B cell (primary cell): ENCODE data around the gene UCKL1. TPM values are rescaled to one million over a fixed set of nuclear protein-coding genes. Genes with fewer than 3 reads are reported as not detected.

Experiments
- ATAC-seq: fragments of 200-7000 bp; cut with Tn5 transposase; one replicate; pipeline ENCODE4 v1.10.0; 2021; ENCODE audit warnings: low read depth, mild to moderate bottlenecking, moderate number of reproducible peaks, moderate library complexity
- CTCF ChIA-PET: fragments of 350-600 bp; sonication (Branson Sonifier 250); formaldehyde crosslinking; loops from one replicate; lab custom pipeline; 2021; ENCODE audit warnings: antibody characterized with exemption, inconsistent platforms; lab: Charles Lee
- POLR2A ChIA-PET: fragments of 350-600 bp; sonication (Branson Sonifier 250); formaldehyde crosslinking; loops from one replicate; lab custom pipeline; 2021; ENCODE audit warnings: antibody characterized with exemption; lab: Charles Lee
- DNase-seq: peaks from one replicate; pipeline ENCODE4 v3.0.0; 2013
- H2AFZ ChIP-seq: 2 replicates; pipeline ENCODE4 v1.6.1; 2012; ENCODE audit warnings: mild to moderate bottlenecking, low read depth, low read length; ENCODE audit not compliant: insufficient read depth, poor library complexity, severe bottlenecking
- H3K27ac ChIP-seq, 2 donors: 1 replicate in 1 of 2; 2 replicates in 1 of 2; pipeline ENCODE4 v1.5.1; 2012 to 2013; ENCODE audit warnings: low read length in 2 of 2, mild to moderate bottlenecking in 2 of 2, moderate library complexity in 1 of 2
- H3K27me3 ChIP-seq, 4 experiments: fragments of 200-600 bp in 1 of 4; sonication (generic) in 1 of 4; replicated peaks in 1 of 4; 1 replicate in 2 of 4; 2 replicates in 2 of 4; pipeline versions ENCODE4 v1.6.1 to v1.7.0; 2013 to 2016; ENCODE audit warnings: low read length in 3 of 4, mild to moderate bottlenecking in 2 of 4, mixed read lengths in 1 of 4, moderate library complexity in 1 of 4; ENCODE audit not compliant: insufficient read depth in 4 of 4, control insufficient read depth in 3 of 4; ENCODE audit errors: control extremely low read depth in 1 of 4
- H3K36me3 ChIP-seq, 2 experiments: replicated peaks in 1 of 2; 1 replicate in 1 of 2; 2 replicates in 1 of 2; pipeline versions ENCODE4 v1.6.1 to v1.7.1; 2013; ENCODE audit warnings: low read length in 1 of 2; ENCODE audit not compliant: insufficient read depth in 2 of 2, control insufficient read depth in 1 of 2; ENCODE audit errors: control extremely low read depth in 1 of 2, extremely low read depth in 1 of 2
- H3K4me1 ChIP-seq, 2 donors: fragments of 200-600 bp in 1 of 2; sonication (generic) in 1 of 2; 1 replicate in 1 of 2; 2 replicates in 1 of 2; pipeline versions ENCODE4 v1.5.1 to v1.6.1; 2013 to 2017; ENCODE audit warnings: low read length in 2 of 2; ENCODE audit not compliant: control insufficient read depth in 2 of 2, insufficient read depth in 2 of 2
- H3K4me2 ChIP-seq: replicated peaks from 2 replicates; pipeline ENCODE3; 2012; ENCODE audit warnings: mild to moderate bottlenecking, low read depth, low read length; ENCODE audit not compliant: poor library complexity, severe bottlenecking
- H3K4me3 ChIP-seq, 5 experiments: fragments of 200-600 bp in 1 of 5; sonication (generic) in 1 of 5; 1 replicate in 3 of 5; 2 replicates in 2 of 5; pipeline versions ENCODE4 v1.5.1 to v1.7.0; 2011 to 2016; ENCODE audit warnings: low read length in 4 of 5, mild to moderate bottlenecking in 4 of 5, low read depth in 2 of 5, control low read depth in 1 of 5, moderate library complexity in 1 of 5; ENCODE audit not compliant: insufficient read depth in 1 of 5; ENCODE audit errors: control extremely low read depth in 1 of 5, extremely low read depth in 1 of 5
- H3K79me2 ChIP-seq: fragments of 200-600 bp; sonication (generic); one replicate; pipeline ENCODE4 v1.6.0; 2016; ENCODE audit warnings: low read length; ENCODE audit not compliant: control insufficient read depth, insufficient read depth
- H3K9ac ChIP-seq: fragments of 200-600 bp; sonication (generic); 2 replicates; pipeline ENCODE4 v1.6.1; 2017; ENCODE audit warnings: mild to moderate bottlenecking, low read length, moderate library complexity
- H3K9me3 ChIP-seq, 3 donors: one replicate each; pipeline versions ENCODE4 v1.6.1 to v1.7.1; 2013; ENCODE audit warnings: low read length in 2 of 3; ENCODE audit not compliant: control insufficient read depth in 2 of 3, insufficient read depth in 1 of 3; ENCODE audit errors: control extremely low read depth in 1 of 3
- H4K20me1 ChIP-seq: 2 replicates; pipeline ENCODE4 v1.6.0; 2012; ENCODE audit warnings: mild to moderate bottlenecking, low read length; ENCODE audit not compliant: insufficient read depth, control insufficient read depth, poor library complexity, severe bottlenecking
- H3K27ac Mint-ChIP-seq: one replicate; pipeline ENCODE4 v1.8.0; 2021; ENCODE audit warnings: mixed read lengths
- H3K27me3 Mint-ChIP-seq: one replicate; pipeline ENCODE4 v1.8.0; 2021; ENCODE audit warnings: mixed read lengths
- H3K4me1 Mint-ChIP-seq: one replicate; pipeline ENCODE4 v1.8.0; 2021; ENCODE audit warnings: mixed read lengths
- H3K4me3 Mint-ChIP-seq: one replicate; pipeline ENCODE4 v1.8.0; 2021; ENCODE audit warnings: mixed read lengths
- H3K9me3 Mint-ChIP-seq: one replicate; pipeline ENCODE4 v1.8.0; 2022; ENCODE audit warnings: mixed read lengths; ENCODE audit not compliant: insufficient read depth
- EZH2 ChIP-seq: IDR thresholded peaks from 2 replicates; pipeline ENCODE4 v1.6.1; 2012; ENCODE audit warnings: borderline replicate concordance, low read depth, mild to moderate bottlenecking, moderate library complexity, low read length; ENCODE audit not compliant: insufficient read depth, poor library complexity, severe bottlenecking
- WGBS: methylation state at CpG from one replicate; pipeline ENCODE4 v1.1.5; 2013; ENCODE audit warnings: missing lambda C conversion rate; ENCODE audit not compliant: insufficient coverage; 5-methylcytosine and 5-hydroxymethylcytosine counted together
- intact Hi-C: fragments of 100-400 bp; cut with micrococcal nuclease; formaldehyde crosslinking; loops from one replicate; pipeline ENCODE4 v1.10.0; 2022
- polyA plus RNA-seq: library from polyadenylated mRNA; depleted of rRNA; stranded (reverse); fragments of >200 nt; gene quantifications from 2 replicates; pipeline ENCODE4 v1.2.3, GENCODE V29; 2012
- total RNA-seq, 2 donors: library from RNA; stranded (reverse); fragments of 120-200 nt in 1 of 2; gene quantifications; 1 replicate in 1 of 2; 2 replicates in 1 of 2; pipeline versions ENCODE4 v1.2.3 to v1.2.4, GENCODE V29; 2013 to 2022
- TF ChIP-seq, protein P1 (sequence below): fragments of 200-600 bp; IDR thresholded peaks from one replicate; pipeline ENCODE4 v1.8.0; 2022; ENCODE audit warnings: antibody characterized with exemption, mild to moderate bottlenecking

Gene UCKL1
- total and polyA plus RNA-seq, 2 donors (not counting 1 experiment from before 2014, with no cell fraction given), result 106 to 199 TPM

DNA sequence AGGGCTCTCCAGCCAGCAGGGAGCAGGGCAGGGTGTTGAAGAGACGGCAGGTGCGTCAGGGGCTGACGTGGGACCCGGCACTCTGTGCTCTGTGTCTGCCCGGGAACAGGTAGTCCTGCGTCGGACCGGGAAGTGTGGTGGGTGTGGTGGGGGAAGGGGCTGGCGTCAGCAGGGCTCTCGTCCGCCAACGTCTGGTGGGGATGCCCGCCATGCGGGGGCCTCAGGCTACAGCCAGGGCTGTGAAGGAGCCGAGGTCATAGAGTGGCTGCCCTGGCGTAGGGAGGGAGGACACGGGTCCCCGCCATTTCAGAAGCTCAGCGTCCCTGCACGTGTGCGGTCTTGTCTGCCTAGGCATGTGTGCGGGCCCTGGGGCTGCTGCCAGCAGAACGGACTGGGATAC is 36.0 kb downstream of the UCKL1 start:
- ChIA-PET POLR2A (no interaction called here), CTCF (no interaction called here)
- peaks cover 1 to 26% (median 8%) of the 10 kb centered on the region in 3 donors for H3K9me3 ChIP-seq
- intact Hi-C loops, result no loop called here
- H3K36me3 ChIP-seq, result peaks cover 1 to 16% of the 10 kb centered on the region in 2 experiments
- no peak overlapping the region for H3K4me2 ChIP-seq
- H3K27ac ChIP-seq, result no peak overlapping the region
- ATAC-seq (no peak), DNase-seq (no peak)
- H3K9me3 Mint-ChIP-seq, result peaks cover 2% of the 10 kb centered on the region
- TF ChIP-seq, protein P1, sequence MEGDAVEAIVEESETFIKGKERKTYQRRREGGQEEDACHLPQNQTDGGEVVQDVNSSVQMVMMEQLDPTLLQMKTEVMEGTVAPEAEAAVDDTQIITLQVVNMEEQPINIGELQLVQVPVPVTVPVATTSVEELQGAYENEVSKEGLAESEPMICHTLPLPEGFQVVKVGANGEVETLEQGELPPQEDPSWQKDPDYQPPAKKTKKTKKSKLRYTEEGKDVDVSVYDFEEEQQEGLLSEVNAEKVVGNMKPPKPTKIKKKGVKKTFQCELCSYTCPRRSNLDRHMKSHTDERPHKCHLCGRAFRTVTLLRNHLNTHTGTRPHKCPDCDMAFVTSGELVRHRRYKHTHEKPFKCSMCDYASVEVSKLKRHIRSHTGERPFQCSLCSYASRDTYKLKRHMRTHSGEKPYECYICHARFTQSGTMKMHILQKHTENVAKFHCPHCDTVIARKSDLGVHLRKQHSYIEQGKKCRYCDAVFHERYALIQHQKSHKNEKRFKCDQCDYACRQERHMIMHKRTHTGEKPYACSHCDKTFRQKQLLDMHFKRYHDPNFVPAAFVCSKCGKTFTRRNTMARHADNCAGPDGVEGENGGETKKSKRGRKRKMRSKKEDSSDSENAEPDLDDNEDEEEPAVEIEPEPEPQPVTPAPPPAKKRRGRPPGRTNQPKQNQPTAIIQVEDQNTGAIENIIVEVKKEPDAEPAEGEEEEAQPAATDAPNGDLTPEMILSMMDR, result no peak
- TF ChIP-seq EZH2, result no peak
- H3K9ac ChIP-seq, result no peak overlapping the region
- peaks cover 91% of the 10 kb centered on the region for H3K79me2 ChIP-seq
- H3K27ac Mint-ChIP-seq, result no peak overlapping the region
- 91% methylated on average over 22 of the region's 23 CpGs for WGBS
- no peak overlapping the region for H3K4me3 ChIP-seq
- no peaks in the 10 kb centered on the region for H3K27me3 Mint-ChIP-seq
- H3K4me1 ChIP-seq, result peaks cover 11 to 21% of the 10 kb centered on the region in 2 donors
- peaks cover 76% of the 10 kb centered on the region for H4K20me1 ChIP-seq
- H2AFZ ChIP-seq, result no peak overlapping the region
- no peak overlapping the region for H3K4me3 Mint-ChIP-seq
- peaks cover 25% of the 10 kb centered on the region for H3K4me1 Mint-ChIP-seq
- H3K27me3 ChIP-seq, result no peaks in the 10 kb centered on the region

- Histone ChIP-seq H2AFZ (no peak overlapping the region), H4K20me1 (peaks cover 77% of the 10 kb centered on the region), H3K27me3 (no peaks in the 10 kb centered on the region), H3K9ac (no peak overlapping the region), H3K4me2 (peak overlapping the region; percentile 25), H3K4me3 (no peak overlapping the region), H3K9me3 (peaks cover 2 to 30% (median 8%) of the 10 kb centered on the region in 3 donors), H3K79me2 (peaks cover 91% of the 10 kb centered on the region), H3K36me3 (peaks cover 1 to 19% of the 10 kb centered on the region in 2 experiments), H3K4me1 (peaks cover 11 to 21% of the 10 kb centered on the region in 2 donors), H3K27ac (no peak overlapping the region)
- Mint-ChIP-seq H3K27me3 (no peaks in the 10 kb centered on the region), H3K9me3 (peaks cover 2% of the 10 kb centered on the region), H3K4me1 (peaks cover 27% of the 10 kb centered on the region), H3K27ac (no peak overlapping the region), H3K4me3 (no peak overlapping the region)
- ChIA-PET CTCF (no interaction called here), POLR2A (interaction anchor here (0.6 kb wide), 1 partner anchor 366 kb away, joined by 3 read pairs; no protein-coding TSS in a partner anchor)
- no peak for ATAC-seq
- 91% methylated on average over 13 of the region's 19 CpGs for WGBS
- intact Hi-C loops, result no loop called here
- no peak for DNase-seq
- no peak for TF ChIP-seq EZH2
- TF ChIP-seq, protein P1, result no peak
These were observed 37.1 kb downstream of the UCKL1 start for GRCh38 chr20:63919130-63919529.
